IPS DF 6.9 (cell line): ENCODE measurements around the gene ATCAY.

Experiments
- DNase-seq: peaks from one replicate; pipeline ENCODE4 v3.0.0-alpha.2; 2013; ENCODE audit warnings: low read depth, low spot score
- H3K27ac ChIP-seq: one replicate; pipeline ENCODE4 v1.5.1; 2013; ENCODE audit warnings: low read length, control low read depth
- H3K27me3 ChIP-seq: 2 replicates; pipeline ENCODE4 v1.6.1; 2013; ENCODE audit warnings: mild to moderate bottlenecking, low read length; ENCODE audit not compliant: control insufficient read depth, insufficient read depth
- H3K36me3 ChIP-seq: 2 replicates; pipeline ENCODE4 v1.6.1; 2013; ENCODE audit warnings: low read length; ENCODE audit not compliant: control insufficient read depth, insufficient read depth
- H3K4me1 ChIP-seq: 2 replicates; pipeline ENCODE4 v1.6.1; 2013; ENCODE audit warnings: low read length; ENCODE audit not compliant: control insufficient read depth, insufficient read depth
- H3K4me3 ChIP-seq: 2 replicates; pipeline ENCODE4 v1.5.1; 2013; ENCODE audit warnings: mild to moderate bottlenecking, low read length
- H3K9me3 ChIP-seq: 2 replicates; pipeline ENCODE4 v1.6.1; 2013; ENCODE audit warnings: low read length, inconsistent platforms; ENCODE audit not compliant: control insufficient read depth, insufficient read depth
- WGBS: extraction: QIAGEN DNeasy Blood & Tissue Kit; methylation state at CpG from one replicate; pipeline ENCODE4 v1.1.7; 2013; ENCODE audit warnings: mixed read lengths, missing lambda C conversion rate; ENCODE audit not compliant: insufficient read length, insufficient coverage; 5-methylcytosine and 5-hydroxymethylcytosine counted together

Gene ATCAY

GRCh38 chr19:3839941-3840340 lies 40.5 kb upstream of the ATCAY start:
- DNase-seq: no peak
- WGBS: no CpG with 5 or more reads among the region's 13 CpGs
- Histone ChIP-seq H3K9me3 (no peaks in the 10 kb centered on the region), H3K4me3 (no peak overlapping the region), H3K27me3 (no peaks in the 10 kb centered on the region), H3K36me3 (no peaks in the 10 kb centered on the region), H3K27ac (no peak overlapping the region), H3K4me1 (no peaks in the 10 kb centered on the region)

GRCh38 chr19:3840804-3841203 lies 39.7 kb upstream of the ATCAY start:
- no peaks in the 10 kb centered on the region for H3K4me1 ChIP-seq
- H3K27me3 ChIP-seq: no peaks in the 10 kb centered on the region
- no CpG with 5 or more reads among the region's 10 CpGs for WGBS
- no peak for DNase-seq
- no peak overlapping the region for H3K27ac ChIP-seq
- H3K9me3 ChIP-seq: no peaks in the 10 kb centered on the region
- no peaks in the 10 kb centered on the region for H3K36me3 ChIP-seq
- H3K4me3 ChIP-seq: no peak overlapping the region

GRCh38 chr19:3842948-3843347 lies 37.5 kb upstream of the ATCAY start:
- Histone ChIP-seq H3K27me3 (no peaks in the 10 kb centered on the region), H3K36me3 (no peaks in the 10 kb centered on the region), H3K4me1 (no peaks in the 10 kb centered on the region), H3K9me3 (no peaks in the 10 kb centered on the region), H3K27ac (no peak overlapping the region), H3K4me3 (no peak overlapping the region)
- DNase-seq: no peak
- WGBS: no CpG with 5 or more reads among the region's 11 CpGs

- no peaks in the 10 kb centered on the region for H3K9me3 ChIP-seq
- no peaks in the 10 kb centered on the region for H3K36me3 ChIP-seq
- H3K4me3 ChIP-seq: no peak overlapping the region
- no peak overlapping the region for H3K27ac ChIP-seq
- H3K27me3 ChIP-seq: no peaks in the 10 kb centered on the region
- DNase-seq: no peak
- no CpG with 5 or more reads among the region's 5 CpGs for WGBS
- no peaks in the 10 kb centered on the region for H3K4me1 ChIP-seq
Observed at GRCh38 chr19:3844596-3844995, 35.9 kb upstream of the ATCAY start.

GRCh38 chr19:3849092-3849491 lies 31.4 kb upstream of the ATCAY start:
- H3K4me1 ChIP-seq: no peaks in the 10 kb centered on the region
- H3K27ac ChIP-seq: no peak overlapping the region
- H3K36me3 ChIP-seq: peaks cover 5% of the 10 kb centered on the region; the same call in 1 of the 2 replicates
- WGBS: no CpG with 5 or more reads among the region's 5 CpGs
- DNase-seq: peak; percentile 39
- no peak overlapping the region for H3K4me3 ChIP-seq
- no peaks in the 10 kb centered on the region for H3K27me3 ChIP-seq
- H3K9me3 ChIP-seq: peaks cover 5% of the 10 kb centered on the region

GRCh38 chr19:3849787-3850186 lies 30.7 kb upstream of the ATCAY start:
- Histone ChIP-seq H3K27me3 (no peaks in the 10 kb centered on the region), H3K4me3 (no peak overlapping the region), H3K4me1 (no peaks in the 10 kb centered on the region), H3K9me3 (peaks cover 5% of the 10 kb centered on the region), H3K36me3 (peaks cover 5% of the 10 kb centered on the region; the same call in 1 of the 2 replicates), H3K27ac (no peak overlapping the region)
- DNase-seq: no peak
- no CpG with 5 or more reads among the region's 12 CpGs for WGBS

GRCh38 chr19:3850320-3850972 lies 30.0 kb upstream of the ATCAY start:
- Histone ChIP-seq H3K4me3 (no peak overlapping the region), H3K4me1 (no peaks in the 10 kb centered on the region), H3K27me3 (no peaks in the 10 kb centered on the region), H3K36me3 (peaks cover 5% of the 10 kb centered on the region; the same call in 1 of the 2 replicates), H3K9me3 (peaks cover 5% of the 10 kb centered on the region), H3K27ac (no peak overlapping the region)
- WGBS: no CpG with 5 or more reads among the region's 6 CpGs
- DNase-seq: no peak

- peaks cover 5% of the 10 kb centered on the region for H3K9me3 ChIP-seq
- no peaks in the 10 kb centered on the region for H3K27me3 ChIP-seq
- peaks cover 5% of the 10 kb centered on the region; the same call in 1 of the 2 replicates for H3K36me3 ChIP-seq
- H3K4me1 ChIP-seq: no peaks in the 10 kb centered on the region
- no CpG with 5 or more reads among the region's 11 CpGs for WGBS
- no peak for DNase-seq
- no peak overlapping the region for H3K27ac ChIP-seq
- H3K4me3 ChIP-seq: no peak overlapping the region
Observed at GRCh38 chr19:3851254-3852176, 29.0 kb upstream of the ATCAY start.

- no CpG with 5 or more reads among the region's 1 CpG for whole genome bisulfite sequencing
- no peak for DNase-seq
- H3K36me3 ChIP-seq: peaks cover 5% of the 10 kb centered on the region; the same call in 1 of the 2 replicates
- H3K4me3 ChIP-seq: no peak overlapping the region
- no peak overlapping the region for H3K27ac ChIP-seq
- H3K4me1 ChIP-seq: no peaks in the 10 kb centered on the region
- H3K9me3 ChIP-seq: peaks cover 5% of the 10 kb centered on the region
- no peaks in the 10 kb centered on the region for H3K27me3 ChIP-seq
Observed at GRCh38 chr19:3852177-3852511, 28.3 kb upstream of the ATCAY start.

GRCh38 chr19:3852614-3853254 lies 27.8 kb upstream of the ATCAY start:
- peaks cover 5% of the 10 kb centered on the region; the same call in 1 of the 2 replicates for H3K36me3 ChIP-seq
- no peak overlapping the region for H3K4me3 ChIP-seq
- H3K9me3 ChIP-seq: peaks cover 5% of the 10 kb centered on the region
- H3K27ac ChIP-seq: no peak overlapping the region
- DNase-seq: no peak
- WGBS: no CpG with 5 or more reads among the region's 4 CpGs
- H3K4me1 ChIP-seq: no peaks in the 10 kb centered on the region
- no peaks in the 10 kb centered on the region for H3K27me3 ChIP-seq
